ENCODE results near the gene CADM2. TPM values are rescaled to one million over a fixed set of nuclear protein-coding genes. Genes with fewer than 3 reads are reported as not detected.

The CADM2 gene
- total RNA-seq, 1 experiment from 2014 or later: 1.3 TPM

DNA sequence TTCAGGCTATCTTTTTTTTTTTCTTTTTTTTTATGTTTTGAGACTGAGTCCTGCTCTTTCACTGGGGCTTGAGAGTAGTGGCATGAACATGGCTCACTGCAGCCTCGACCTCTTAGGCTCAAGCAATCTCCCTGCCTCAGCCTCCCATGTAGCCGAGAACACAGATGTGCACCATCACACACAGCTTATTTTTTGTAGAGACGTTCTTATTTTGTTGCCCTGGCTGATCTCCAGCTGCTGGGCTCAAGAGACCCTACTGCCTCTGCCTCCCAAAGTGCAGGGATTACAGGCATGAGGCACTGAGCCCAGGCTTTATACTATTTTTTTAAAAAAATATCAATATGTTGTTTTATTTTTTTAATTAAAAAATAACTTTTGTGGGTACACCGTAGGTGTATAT, 467.3 kb downstream of the CADM2 start:
- H3K36me3 Mint-ChIP-seq (ENCODE audit: insufficient read depth, unreplicated experiment): no peaks in the 10 kb centered on the region
- no peaks in the 10 kb centered on the region for H3K27me3 Mint-ChIP-seq (ENCODE audit: unreplicated experiment)
- H3K27ac Mint-ChIP-seq (ENCODE audit: unreplicated experiment): no peak overlapping the region
- no peaks in the 10 kb centered on the region for H3K4me1 Mint-ChIP-seq (ENCODE audit: low read depth, unreplicated experiment)
- DNase-seq: no peak
- H3K9me3 Mint-ChIP-seq (ENCODE audit: low read depth, unreplicated experiment): no peaks in the 10 kb centered on the region
- intact Hi-C loops (cut with micrococcal nuclease; ENCODE audit: unreplicated experiment): no loop called here
- H3K4me3 Mint-ChIP-seq (ENCODE audit: low read depth, unreplicated experiment): no peak overlapping the region
- TF ChIP-seq, protein P1, sequence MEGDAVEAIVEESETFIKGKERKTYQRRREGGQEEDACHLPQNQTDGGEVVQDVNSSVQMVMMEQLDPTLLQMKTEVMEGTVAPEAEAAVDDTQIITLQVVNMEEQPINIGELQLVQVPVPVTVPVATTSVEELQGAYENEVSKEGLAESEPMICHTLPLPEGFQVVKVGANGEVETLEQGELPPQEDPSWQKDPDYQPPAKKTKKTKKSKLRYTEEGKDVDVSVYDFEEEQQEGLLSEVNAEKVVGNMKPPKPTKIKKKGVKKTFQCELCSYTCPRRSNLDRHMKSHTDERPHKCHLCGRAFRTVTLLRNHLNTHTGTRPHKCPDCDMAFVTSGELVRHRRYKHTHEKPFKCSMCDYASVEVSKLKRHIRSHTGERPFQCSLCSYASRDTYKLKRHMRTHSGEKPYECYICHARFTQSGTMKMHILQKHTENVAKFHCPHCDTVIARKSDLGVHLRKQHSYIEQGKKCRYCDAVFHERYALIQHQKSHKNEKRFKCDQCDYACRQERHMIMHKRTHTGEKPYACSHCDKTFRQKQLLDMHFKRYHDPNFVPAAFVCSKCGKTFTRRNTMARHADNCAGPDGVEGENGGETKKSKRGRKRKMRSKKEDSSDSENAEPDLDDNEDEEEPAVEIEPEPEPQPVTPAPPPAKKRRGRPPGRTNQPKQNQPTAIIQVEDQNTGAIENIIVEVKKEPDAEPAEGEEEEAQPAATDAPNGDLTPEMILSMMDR (IDR thresholded peaks at IDR 0.05; ENCODE audit: unreplicated experiment): no peak
- CTCF ChIA-PET: interaction anchor here (0.5 kb wide), 1 partner anchor 311 kb away, joined by 4 read pairs; no protein-coding TSS in a partner anchor
- no TSS peak for BruUV-seq (replicated peaks)

DNA sequence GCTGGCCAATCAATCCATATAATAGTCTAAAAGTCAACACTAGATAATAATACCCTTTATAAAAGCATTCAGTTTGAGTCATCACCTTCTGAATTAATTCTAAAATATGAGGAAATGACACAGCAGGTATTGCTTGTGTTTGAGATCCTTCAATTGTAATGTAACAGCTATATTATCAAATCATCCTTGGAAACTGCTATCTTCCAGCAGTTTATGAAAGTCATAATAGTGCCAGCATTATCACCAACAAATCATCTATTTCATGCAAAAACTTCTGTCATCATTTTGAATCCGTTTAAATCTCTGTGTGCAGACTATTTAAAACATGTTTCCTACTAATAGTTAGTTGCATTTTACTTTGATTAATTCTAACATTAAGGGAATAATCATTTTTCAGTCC, 468.7 kb downstream of the CADM2 start:
- intact Hi-C loops (cut with micrococcal nuclease; ENCODE audit: unreplicated experiment): no loop called here
- BruUV-seq (replicated peaks): no TSS peak
- no peak overlapping the region for H3K4me3 Mint-ChIP-seq (ENCODE audit: low read depth, unreplicated experiment)
- no peaks in the 10 kb centered on the region for H3K4me1 Mint-ChIP-seq (ENCODE audit: low read depth, unreplicated experiment)
- H3K9me3 Mint-ChIP-seq (ENCODE audit: low read depth, unreplicated experiment): no peaks in the 10 kb centered on the region
- H3K36me3 Mint-ChIP-seq (ENCODE audit: insufficient read depth, unreplicated experiment): no peaks in the 10 kb centered on the region
- no peaks in the 10 kb centered on the region for H3K27me3 Mint-ChIP-seq (ENCODE audit: unreplicated experiment)
- no peak overlapping the region for H3K27ac Mint-ChIP-seq (ENCODE audit: unreplicated experiment)
- DNase-seq: no peak
- CTCF ChIA-PET: no interaction called here
- TF ChIP-seq, protein P1 (IDR thresholded peaks at IDR 0.05; ENCODE audit: unreplicated experiment): no peak

DNA sequence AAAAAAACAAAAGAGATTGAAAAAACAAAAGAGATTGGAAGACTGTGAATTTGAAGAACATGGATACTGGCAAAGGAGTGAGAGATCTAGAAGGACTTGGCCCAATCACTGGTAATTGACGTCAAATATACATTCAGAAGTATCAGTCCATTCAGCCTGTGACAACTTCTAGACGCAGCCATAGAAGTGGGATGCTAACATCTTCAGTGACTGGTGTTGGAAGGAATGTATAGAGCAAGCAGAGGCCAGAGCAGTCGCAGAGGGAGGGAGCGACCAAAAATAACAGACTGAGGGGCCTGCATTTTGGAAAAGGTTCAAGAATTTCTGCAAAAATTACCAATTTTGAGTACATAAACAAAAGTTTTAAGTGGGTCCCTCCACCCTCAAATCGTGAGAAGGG, 473.3 kb downstream of the CADM2 start:
- TF ChIP-seq, protein P1 (IDR thresholded peaks at IDR 0.05; ENCODE audit: unreplicated experiment): no peak
- Mint-ChIP-seq H3K27ac (ENCODE audit: unreplicated experiment) (no peak overlapping the region), H3K4me1 (ENCODE audit: low read depth, unreplicated experiment) (no peaks in the 10 kb centered on the region), H3K36me3 (ENCODE audit: insufficient read depth, unreplicated experiment) (no peaks in the 10 kb centered on the region), H3K27me3 (ENCODE audit: unreplicated experiment) (no peaks in the 10 kb centered on the region), H3K4me3 (ENCODE audit: low read depth, unreplicated experiment) (no peak overlapping the region), H3K9me3 (ENCODE audit: low read depth, unreplicated experiment) (no peaks in the 10 kb centered on the region)
- no peak for DNase-seq
- CTCF ChIA-PET: no interaction called here
- intact Hi-C loops (cut with micrococcal nuclease; ENCODE audit: unreplicated experiment): no loop called here
- no TSS peak for BruUV-seq (replicated peaks)

DNA sequence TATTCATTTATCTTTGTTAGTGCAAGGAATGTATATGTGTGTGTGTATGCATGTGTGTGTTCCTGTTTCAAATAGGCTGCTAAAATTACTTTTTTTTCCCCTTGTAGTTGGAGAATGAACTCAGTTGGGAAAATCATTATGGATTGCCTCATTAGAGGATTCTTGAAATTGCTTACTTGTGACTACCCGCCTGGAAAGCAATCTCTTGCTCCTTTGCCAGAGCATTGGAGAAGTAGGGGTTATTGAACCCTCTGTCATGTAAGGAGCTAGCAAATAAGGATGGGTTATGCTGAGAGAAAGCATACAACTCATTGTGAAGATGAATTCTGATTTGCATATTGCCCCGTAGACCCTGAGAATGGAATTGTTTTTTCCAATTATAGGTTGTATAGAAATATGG, 474.5 kb downstream of the CADM2 start:
- no peak for DNase-seq
- CTCF ChIA-PET: interaction anchor here (0.7 kb wide), 1 partner anchor 271 kb away, joined by 3 read pairs; no protein-coding TSS in a partner anchor
- Mint-ChIP-seq H3K27me3 (ENCODE audit: unreplicated experiment) (no peaks in the 10 kb centered on the region), H3K4me1 (ENCODE audit: low read depth, unreplicated experiment) (no peaks in the 10 kb centered on the region), H3K4me3 (ENCODE audit: low read depth, unreplicated experiment) (no peak overlapping the region), H3K9me3 (ENCODE audit: low read depth, unreplicated experiment) (no peaks in the 10 kb centered on the region), H3K27ac (ENCODE audit: unreplicated experiment) (no peak overlapping the region), H3K36me3 (ENCODE audit: insufficient read depth, unreplicated experiment) (no peaks in the 10 kb centered on the region)
- TF ChIP-seq, protein P1 (IDR thresholded peaks at IDR 0.05; ENCODE audit: unreplicated experiment): no peak
- no TSS peak for BruUV-seq (replicated peaks)
- intact Hi-C loops (cut with micrococcal nuclease; ENCODE audit: unreplicated experiment): no loop called here

Data from Calu3 (cell line).